ENCODE measurements around the gene DENND11.

DNA sequence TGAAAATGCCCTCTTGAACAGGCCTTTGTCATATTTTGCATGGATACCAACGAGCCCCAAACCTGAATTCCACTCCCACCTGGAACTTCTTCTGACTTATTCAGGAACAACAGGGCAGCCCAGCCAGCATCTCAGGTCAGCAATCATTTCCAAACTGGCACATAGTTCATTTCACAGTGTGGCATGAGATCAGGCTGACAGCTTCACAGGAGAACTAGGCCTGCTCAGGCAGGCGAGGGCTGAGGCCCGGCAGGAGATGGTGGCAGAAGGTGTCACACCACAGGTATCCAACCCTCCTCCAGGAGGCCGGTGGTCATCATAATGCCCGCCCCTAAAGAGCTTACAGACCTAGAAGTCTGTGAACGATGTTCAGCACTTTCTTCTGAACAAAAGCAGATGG lies 42.5 kb downstream of the DENND11 start:
- TF ChIP-seq, protein P1, sequence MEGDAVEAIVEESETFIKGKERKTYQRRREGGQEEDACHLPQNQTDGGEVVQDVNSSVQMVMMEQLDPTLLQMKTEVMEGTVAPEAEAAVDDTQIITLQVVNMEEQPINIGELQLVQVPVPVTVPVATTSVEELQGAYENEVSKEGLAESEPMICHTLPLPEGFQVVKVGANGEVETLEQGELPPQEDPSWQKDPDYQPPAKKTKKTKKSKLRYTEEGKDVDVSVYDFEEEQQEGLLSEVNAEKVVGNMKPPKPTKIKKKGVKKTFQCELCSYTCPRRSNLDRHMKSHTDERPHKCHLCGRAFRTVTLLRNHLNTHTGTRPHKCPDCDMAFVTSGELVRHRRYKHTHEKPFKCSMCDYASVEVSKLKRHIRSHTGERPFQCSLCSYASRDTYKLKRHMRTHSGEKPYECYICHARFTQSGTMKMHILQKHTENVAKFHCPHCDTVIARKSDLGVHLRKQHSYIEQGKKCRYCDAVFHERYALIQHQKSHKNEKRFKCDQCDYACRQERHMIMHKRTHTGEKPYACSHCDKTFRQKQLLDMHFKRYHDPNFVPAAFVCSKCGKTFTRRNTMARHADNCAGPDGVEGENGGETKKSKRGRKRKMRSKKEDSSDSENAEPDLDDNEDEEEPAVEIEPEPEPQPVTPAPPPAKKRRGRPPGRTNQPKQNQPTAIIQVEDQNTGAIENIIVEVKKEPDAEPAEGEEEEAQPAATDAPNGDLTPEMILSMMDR (conservative IDR thresholded peaks at IDR 0.05; ENCODE audit: low read length) = no peak
- TF ChIP-seq EZH2phosphoT487 (IDR thresholded peaks at IDR 0.05; ENCODE audit: borderline replicate concordance, low read depth, low read length) = no peak
